ENCODE data around the gene C3.

The C3 gene

GRCh38 chr19:6730153-6730804 lies 9.8 kb upstream of the C3 start:
- FAIRE-seq, result no peak

GRCh38 chr19:6729573-6730152 lies 9.2 kb upstream of the C3 start:
- FAIRE-seq, result no peak

- FAIRE-seq, result no peak
Measured at GRCh38 chr19:6728346-6728745, 7.9 kb upstream of the C3 start.

GRCh38 chr19:6725513-6726231 lies 5.2 kb upstream of the C3 start:
- no peak for FAIRE-seq

GRCh38 chr19:6724631-6725492 lies 4.4 kb upstream of the C3 start:
- FAIRE-seq, result no peak

GRCh38 chr19:6723738-6724137 lies 3.3 kb upstream of the C3 start:
- no peak for FAIRE-seq

- no peak for FAIRE-seq
Measured at GRCh38 chr19:6723108-6723618, 2.7 kb upstream of the C3 start.

GRCh38 chr19:6721773-6722172 lies 1.3 kb upstream of the C3 start:
- no peak for FAIRE-seq

GRCh38 chr19:6721138-6721474 lies 656 bp upstream of the C3 start:
- no peak for FAIRE-seq

GRCh38 chr19:6719992-6720368 lies 470 bp downstream of the C3 start:
- FAIRE-seq, result no peak

GRCh38 chr19:6719540-6719861 lies 949 bp downstream of the C3 start:
- no peak for FAIRE-seq

GRCh38 chr19:6718741-6719539 lies 1.5 kb downstream of the C3 start:
- FAIRE-seq, result no peak

GRCh38 chr19:6718111-6718740 lies 2.2 kb downstream of the C3 start:
- no peak for FAIRE-seq

- no peak for FAIRE-seq
Measured at GRCh38 chr19:6717441-6717971, 2.9 kb downstream of the C3 start.

- no peak for FAIRE-seq
Measured at GRCh38 chr19:6717036-6717435, 3.4 kb downstream of the C3 start.

- no peak for FAIRE-seq
Measured at GRCh38 chr19:6716610-6716970, 3.9 kb downstream of the C3 start.

GRCh38 chr19:6714749-6715555 lies 5.5 kb downstream of the C3 start:
- FAIRE-seq, result no peak

- no peak for FAIRE-seq
Measured at GRCh38 chr19:6713773-6714692, 6.4 kb downstream of the C3 start.

GRCh38 chr19:6712692-6713670 lies 7.5 kb downstream of the C3 start:
- FAIRE-seq, result no peak
